ENCODE results near the gene CD96.

CD96 gene

DNA sequence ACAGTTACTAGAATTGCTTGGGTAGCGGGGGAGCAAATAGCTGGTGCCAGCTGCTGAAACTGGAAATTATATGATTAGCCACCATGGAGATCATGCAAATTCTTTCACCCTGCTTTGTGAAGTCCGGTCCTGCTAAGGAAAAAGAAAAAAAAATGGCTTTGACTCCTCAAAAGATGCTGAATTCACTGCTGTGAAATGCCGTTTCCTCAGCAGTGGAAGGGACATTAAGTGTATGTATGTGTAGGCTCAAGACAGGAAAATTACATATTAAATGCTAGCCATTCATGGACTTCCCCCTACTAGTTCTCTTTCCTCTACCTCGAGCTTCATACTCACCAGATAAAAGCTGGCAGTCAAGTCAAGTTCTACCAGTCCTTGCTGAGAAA, 135.0 kb downstream of the CD96 start:
- no peak for DNase-seq

DNA sequence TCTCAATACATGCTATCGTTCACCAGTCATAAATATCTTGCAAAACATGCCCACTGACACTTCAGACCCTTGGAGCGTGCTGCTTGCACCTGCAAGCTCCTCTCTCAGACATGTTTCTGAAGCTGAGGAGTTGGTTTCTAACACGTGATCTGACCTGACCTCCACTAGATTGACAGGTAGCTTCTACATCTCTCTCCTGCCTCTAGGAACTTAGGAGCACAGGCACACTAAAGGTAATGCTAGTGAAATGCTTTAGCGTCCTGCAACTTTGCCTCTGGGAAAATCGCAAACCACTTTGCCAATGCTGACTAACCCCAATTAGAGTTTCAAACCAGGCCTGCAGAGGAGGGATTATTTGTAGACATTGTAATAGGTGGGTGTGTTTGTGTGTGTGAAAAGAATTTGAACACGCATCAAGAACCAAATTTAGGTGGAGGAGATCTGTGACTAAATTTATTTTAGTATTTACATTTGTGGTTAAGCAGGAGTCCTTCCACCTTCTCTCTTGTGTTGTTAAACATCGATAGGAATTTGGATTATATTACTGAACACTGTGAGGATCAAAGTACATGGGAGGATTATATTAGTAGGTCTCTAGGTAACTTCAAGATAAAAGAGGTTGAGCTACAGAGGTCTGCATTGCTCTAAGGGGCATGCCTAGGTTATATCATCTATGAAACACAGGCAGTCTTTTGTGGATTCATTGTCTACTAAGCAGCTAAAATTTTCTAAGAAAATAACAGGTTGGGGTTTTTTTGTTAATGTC, 139.8 kb downstream of the CD96 start:
- DNase-seq: no peak

DNA sequence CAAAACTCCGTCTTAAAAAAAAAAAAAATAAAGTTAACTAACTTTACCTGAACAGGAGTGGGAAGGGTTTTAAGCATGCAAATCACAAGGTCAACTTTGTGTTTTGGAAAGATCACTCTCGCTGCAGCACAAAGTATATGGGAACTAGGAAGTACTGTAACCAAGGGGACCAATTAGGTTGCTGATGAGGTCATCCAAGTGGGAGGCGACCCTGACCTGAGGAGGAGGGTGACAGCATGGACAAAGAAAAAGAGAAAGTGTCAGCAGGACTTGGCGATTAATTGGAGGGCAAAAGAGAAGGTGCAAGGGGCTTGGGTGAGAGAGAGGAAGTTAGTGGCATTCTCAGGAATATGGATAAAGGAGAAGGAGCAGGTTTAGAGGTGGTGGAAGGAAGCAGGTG, 142.6 kb downstream of the CD96 start:
- no peak for DNase-seq

DNA sequence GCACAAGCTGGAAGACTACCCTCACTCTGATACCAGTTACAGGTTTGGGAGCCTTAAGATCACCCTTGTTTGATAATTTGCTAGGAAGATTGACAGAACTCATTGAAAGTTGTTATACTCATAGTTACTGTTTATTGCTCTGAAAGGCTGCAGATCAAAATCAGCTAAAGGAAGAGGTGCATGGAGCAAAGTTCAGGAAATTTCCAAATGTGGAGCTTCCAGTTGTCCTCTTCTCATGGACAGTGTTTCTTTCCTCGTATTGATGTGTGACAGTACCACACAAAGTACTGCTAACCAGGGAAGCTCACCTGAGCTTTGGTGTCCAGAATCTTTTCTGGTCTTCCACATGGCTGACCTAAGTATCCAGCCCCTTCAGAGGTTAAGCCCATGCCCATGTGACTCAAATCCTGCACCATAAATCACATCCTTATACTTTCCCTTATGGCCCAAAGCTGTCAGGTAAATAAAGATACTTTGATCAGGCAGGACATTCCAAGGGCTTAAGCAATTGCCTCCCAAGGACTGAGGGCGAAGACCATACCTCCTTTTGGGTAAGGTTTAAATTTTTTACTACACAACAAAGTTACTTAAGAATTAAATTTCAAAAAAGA, 146.3 kb downstream of the CD96 start:
- no peak for DNase-seq

DNA sequence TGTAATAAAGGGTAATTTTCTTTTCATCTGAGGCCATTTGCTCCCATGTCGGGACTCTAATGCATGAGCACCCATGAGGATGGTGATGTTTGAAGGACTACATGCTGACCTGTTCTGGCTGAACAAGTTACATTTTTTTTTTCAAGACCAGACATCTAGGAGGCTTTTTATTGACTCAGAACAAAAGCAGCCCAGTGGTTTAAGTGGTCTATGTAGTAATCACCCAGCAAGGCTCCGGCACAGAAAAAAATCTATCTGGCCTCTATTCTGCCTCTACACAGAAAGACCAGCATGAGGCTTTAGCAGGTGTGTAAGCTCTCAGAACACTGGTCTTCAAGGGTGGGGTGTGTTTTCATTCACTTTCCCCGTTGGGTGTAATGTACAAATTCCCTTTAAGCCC, 148.2 kb downstream of the CD96 start:
- peak in 1 of 5 donors; percentile 58 for DNase-seq

DNA sequence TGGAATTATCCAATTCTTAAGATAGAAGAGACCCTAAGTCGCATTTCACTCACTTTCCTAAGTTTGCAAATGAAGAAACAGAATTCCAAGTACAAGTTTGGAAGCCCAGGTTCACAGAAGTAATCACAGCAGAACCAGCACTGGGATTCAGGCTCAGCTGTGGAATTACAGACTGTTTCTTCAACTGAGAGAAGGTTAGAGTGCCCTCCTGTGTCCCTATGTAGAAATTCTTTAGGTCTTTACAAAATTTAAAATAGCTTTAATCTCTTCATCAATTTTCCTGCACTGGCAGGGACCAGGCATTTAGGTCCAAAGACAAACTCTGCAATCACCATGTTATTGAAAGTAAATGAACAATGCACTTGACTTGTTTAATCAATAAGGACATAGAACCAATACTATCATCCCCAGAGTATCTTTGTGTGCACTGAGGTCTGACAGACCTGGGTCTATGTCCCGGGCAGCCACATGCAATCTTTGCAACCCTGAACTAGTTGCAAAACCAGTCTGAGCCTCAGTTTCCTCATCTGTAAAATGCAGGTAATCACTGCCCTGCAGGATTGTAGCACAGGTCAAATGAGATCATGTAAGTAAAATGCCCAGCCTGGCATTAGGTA, 149.4 kb downstream of the CD96 start:
- no peak for DNase-seq

DNA sequence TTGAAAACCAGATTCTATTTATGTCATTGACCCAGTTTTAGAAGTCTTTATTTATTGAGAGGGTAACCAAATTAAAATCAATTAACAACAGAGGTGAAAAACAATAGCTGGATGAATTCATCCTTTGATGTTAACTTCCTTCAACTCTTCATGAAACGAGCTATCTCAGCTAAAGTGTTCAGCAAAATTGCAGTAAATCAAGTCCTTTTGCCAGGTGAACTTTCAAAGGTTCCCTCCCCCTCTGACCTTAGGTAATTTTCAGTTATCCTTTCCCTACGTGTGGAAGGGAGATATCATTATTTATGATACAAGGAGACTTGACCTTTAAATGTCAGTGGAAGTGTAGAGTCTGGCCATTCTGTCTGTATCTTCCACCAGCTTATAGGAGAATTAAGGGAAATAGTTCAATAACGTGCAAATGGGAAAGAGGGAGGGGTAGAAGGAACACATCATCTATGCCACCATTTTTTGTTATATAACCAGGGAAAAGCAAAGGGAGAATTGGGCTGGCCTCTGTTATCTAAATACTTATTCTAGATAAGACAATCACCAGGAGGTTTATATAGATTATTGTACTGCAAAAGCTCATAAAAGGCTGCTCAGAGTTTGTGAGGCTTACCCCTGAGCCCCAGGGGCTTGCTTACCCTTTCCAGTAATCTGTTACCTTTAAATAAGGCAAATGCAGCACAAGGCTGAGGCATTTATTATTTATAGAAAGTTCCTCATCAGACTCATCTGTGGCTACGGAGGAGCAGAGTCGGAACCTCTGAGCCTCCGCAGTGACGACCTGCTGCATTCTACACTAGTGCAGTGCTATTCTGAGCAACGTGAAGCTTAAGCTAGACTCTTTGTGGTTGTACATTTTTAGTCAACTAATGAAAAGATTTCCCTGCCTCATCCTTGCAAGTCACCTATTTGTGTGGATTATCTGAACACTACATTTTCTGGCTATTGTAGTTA, 150.9 kb downstream of the CD96 start:
- no peak for DNase-seq

DNA sequence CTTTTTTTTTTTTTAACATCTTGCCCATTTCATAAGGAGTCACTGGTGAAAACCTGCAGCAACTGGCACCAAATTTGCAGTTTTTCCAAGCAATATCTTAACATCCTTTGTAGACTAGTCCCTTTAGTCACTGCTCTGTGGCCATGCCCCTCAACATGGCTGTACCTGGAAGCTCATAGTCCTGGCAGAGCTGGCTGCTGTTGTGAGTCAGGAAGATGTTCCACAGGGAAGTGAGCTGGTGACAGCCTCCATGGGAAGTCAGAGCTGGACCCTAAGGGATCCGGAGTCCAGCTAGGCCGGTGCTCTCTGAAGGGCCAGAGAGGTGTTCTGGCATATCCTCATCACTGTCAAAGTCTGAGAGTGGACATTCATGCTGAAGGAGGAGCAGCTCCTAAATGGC, 152.5 kb downstream of the CD96 start:
- no peak for DNase-seq

DNA sequence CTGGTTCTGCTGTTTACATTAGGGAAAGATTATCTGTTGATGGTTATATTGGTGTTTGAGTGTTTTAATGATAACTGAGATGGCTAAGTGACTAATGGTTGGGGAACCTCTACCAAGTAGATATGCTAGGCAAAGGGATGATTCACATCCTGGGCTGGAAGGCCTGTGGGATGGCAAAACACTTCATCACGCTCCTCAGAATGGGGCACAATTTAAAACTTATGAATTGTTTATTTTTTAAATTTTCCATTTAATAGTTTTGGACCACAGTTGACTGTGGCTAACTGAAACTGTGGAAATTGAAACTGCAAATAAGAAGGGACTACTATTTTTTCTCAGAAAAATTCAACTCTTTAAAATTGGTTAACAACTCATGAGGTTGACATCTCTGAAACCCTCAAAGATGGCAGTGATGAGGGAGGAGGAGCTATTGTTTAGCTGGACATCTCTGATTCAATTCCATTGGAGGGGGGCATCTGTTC, 153.7 kb downstream of the CD96 start:
- DNase-seq: peak in 1 of 5 donors; percentile 39

DNA sequence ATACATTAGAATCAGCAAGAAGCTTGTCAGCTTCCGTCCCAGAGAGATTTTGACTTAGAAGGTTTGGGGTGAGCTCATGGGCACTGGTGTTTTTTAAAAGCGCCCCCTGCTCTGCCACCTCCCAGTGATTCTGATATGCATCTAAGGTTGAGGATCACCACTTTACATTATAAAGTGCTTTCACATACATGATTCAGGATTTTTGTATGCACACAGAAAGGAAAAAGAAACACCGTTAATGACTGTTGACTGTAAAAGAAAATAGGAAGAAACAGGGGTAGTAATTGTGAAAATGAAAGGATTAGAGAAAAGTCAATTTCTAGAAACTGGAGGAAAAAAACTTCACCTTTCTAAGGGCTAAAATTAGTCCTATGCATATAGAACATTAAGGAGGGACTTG, 158.1 kb downstream of the CD96 start:
- peak in 1 of 5 donors; percentile 65 for DNase-seq

DNA sequence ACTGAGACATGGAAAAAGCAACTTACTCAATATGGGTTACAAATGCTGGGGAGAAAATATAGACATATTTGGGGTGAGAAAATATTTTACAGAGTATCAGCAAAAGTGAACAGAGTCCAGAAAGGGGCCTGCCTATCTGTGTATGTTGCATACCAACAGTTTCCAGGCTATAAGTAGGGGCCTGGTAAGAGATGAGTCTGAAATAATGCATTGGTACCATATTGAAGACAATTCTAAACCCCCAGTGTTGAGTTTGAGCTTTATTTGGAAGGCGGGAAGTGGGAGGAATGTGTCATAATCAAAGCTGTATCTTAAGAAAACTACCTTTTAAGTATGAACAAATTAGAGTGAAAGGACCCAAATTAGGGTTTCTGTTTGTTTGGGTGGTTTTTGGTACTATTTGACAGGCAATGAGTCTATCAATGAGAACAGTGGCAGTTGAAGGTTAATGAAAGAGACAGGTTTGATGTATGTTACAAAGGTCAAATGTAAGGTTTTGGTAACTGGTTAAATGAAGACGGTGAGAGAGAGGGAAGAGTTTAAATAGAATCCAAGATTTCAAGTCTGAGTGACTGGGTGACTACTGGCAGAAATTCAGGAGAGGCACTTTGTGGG, 159.4 kb downstream of the CD96 start:
- DNase-seq: no peak

Measured in T-helper 1 cell (primary cell).